Measurements from ENCODE around the gene POLN. TPM values are rescaled to one million over a fixed set of nuclear protein-coding genes. Genes with fewer than 3 reads are reported as not detected.
"Not testable (repeated sequence)": the region's sequence is repeated elsewhere in the genome, so short reads cannot be mapped to it uniquely, and the experiment has no call there.

The POLN gene
- total and polyA plus RNA-seq, 2 experiments from 2014 or later = 1.7 to 2.0 TPM

DNA sequence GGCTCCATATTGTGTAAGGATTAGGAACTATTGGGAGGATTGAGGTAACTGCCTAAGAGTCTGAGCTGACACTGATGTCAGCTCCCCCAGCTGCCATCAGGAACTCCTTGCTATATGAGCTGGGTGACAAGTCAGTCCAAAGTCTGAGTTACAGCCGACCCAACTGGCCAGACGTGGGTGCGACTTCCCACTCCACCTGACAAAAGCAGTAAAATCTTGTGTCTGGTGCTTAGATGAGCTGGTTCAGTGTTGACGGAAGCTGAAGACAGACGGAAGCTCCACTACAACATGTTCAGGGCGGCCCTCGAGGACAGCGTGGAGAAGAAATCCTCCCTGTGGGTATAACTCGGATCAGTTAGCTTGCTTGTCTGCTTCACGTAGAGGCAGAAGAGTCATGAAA, 205.6 kb downstream of the POLN start:
- Histone ChIP-seq H3K27ac (peak overlapping the region; percentile 87), H3K27me3 (peaks cover 23% of the 10 kb centered on the region), H2AFZ (no peak overlapping the region), H3K4me1 (ENCODE audit: insufficient read depth) (peaks cover 8% of the 10 kb centered on the region), H3K36me3 (replicated peaks; ENCODE audit: insufficient read depth, low read depth) (no peaks in the 10 kb centered on the region), H3K79me2 (no peaks in the 10 kb centered on the region), H4K20me1 (ENCODE audit: insufficient read depth, poor library complexity, severe bottlenecking) (no peaks in the 10 kb centered on the region), H3K4me3 (no peak overlapping the region), H3K9me2 (replicated peaks; ENCODE audit: insufficient read depth) (no peaks in the 10 kb centered on the region), H3K9me3 (ENCODE audit: low read depth) (no peaks in the 10 kb centered on the region), H3K4me2 (no peak overlapping the region)
- WGBS (ENCODE audit: low lambda C conversion rate, missing lambda C conversion rate) = 72% methylated on average over 10 of the region's 10 CpGs
- no peak for TF ChIP-seq EZH2phosphoT487 (IDR thresholded peaks at IDR 0.05; ENCODE audit: low read depth, severe bottlenecking, unreplicated experiment)
- peak; percentile 62 for DNase-seq (ENCODE audit: low spot score)

DNA sequence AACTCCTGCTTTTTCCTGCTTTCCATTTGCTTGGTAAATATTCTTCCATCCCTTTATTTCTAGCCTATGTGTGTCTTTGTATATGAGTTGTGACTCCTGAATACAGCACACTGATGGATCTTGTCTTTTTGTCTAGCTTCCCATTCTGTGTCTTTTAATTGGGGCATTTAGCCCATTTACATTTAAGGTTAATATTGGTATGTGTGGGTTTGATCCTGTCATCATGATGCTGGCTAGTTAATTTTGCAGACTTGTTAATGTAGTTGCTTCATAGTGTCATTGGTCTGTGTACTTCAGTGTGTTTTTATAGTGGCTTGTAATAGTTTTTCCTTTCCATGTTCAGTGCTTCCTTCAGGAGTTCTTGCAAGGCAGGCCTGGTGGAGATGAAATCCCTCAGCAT, 210.8 kb downstream of the POLN start:
- not testable (repeated sequence) for H4K20me1 ChIP-seq (ENCODE audit: insufficient read depth, poor library complexity, severe bottlenecking); H3K79me2 ChIP-seq; H3K27ac ChIP-seq; H3K4me2 ChIP-seq; DNase-seq (ENCODE audit: low spot score); H3K4me3 ChIP-seq; H2AFZ ChIP-seq; H3K36me3 ChIP-seq (replicated peaks; ENCODE audit: insufficient read depth, low read depth); H3K4me1 ChIP-seq (ENCODE audit: insufficient read depth); H3K27me3 ChIP-seq; H3K9me3 ChIP-seq (ENCODE audit: low read depth); H3K9me2 ChIP-seq (replicated peaks; ENCODE audit: insufficient read depth)

DNA sequence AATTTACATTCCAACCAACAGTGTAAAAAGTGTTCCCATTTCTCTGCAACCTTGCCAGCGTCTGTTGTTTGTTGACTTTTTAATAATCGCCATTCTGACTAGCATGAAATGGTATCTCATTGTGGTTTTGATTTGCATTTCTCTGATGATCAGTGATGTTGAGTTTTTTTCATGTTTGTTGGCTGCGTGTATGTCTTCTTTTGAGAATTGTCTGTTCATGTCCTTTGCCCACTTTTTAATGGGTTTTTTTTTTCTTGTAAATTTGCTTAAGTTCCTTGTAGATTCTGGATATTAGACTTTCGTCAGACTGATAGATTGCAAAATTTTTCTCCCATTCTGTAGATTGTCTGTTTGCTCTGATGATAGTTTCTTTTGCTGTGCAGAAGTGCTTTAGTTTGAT, 214.8 kb downstream of the POLN start:
- not testable (repeated sequence) for H4K20me1 ChIP-seq (ENCODE audit: insufficient read depth, poor library complexity, severe bottlenecking); H2AFZ ChIP-seq; DNase-seq (ENCODE audit: low spot score); H3K27ac ChIP-seq; H3K4me3 ChIP-seq; H3K79me2 ChIP-seq; H3K4me2 ChIP-seq; H3K27me3 ChIP-seq; H3K9me3 ChIP-seq (ENCODE audit: low read depth); H3K36me3 ChIP-seq (replicated peaks; ENCODE audit: insufficient read depth, low read depth); H3K9me2 ChIP-seq (replicated peaks; ENCODE audit: insufficient read depth); H3K4me1 ChIP-seq (ENCODE audit: insufficient read depth)
- WGBS (ENCODE audit: low lambda C conversion rate, missing lambda C conversion rate) = 85% methylated on average over 4 of the region's 4 CpGs

DNA sequence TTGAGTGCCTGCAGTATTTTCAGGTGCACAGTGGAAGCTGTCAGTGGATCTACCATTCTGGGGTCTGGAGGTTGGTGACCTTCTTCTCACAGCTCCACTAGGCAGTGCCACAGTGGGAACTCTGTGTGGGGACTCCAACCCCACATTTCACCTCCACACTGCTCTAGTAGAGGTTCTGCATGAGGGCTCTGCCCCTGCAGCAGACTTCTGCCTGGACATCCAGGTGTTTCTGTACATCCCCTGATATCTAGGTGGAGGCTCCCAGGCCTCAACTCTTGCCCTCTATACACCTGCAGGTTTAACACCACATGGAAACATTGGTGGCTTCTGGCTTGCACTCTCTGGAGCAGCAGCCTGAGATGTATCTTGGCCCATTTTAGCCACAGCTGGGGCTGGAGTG, 216.1 kb downstream of the POLN start:
- Histone ChIP-seq H3K4me1 (ENCODE audit: insufficient read depth) (peaks cover 13% of the 10 kb centered on the region), H4K20me1 (ENCODE audit: insufficient read depth, poor library complexity, severe bottlenecking) (no peaks in the 10 kb centered on the region), H3K27me3 (no peaks in the 10 kb centered on the region), H3K9me2 (replicated peaks; ENCODE audit: insufficient read depth) (no peaks in the 10 kb centered on the region), H3K36me3 (replicated peaks; ENCODE audit: insufficient read depth, low read depth) (no peaks in the 10 kb centered on the region), H2AFZ (no peak overlapping the region), H3K4me3 (no peak overlapping the region), H3K4me2 (no peak overlapping the region), H3K79me2 (no peaks in the 10 kb centered on the region), H3K9me3 (ENCODE audit: low read depth) (no peaks in the 10 kb centered on the region), H3K27ac (no peak overlapping the region)
- TF ChIP-seq EZH2 (IDR thresholded peaks at IDR 0.05; ENCODE audit: borderline replicate concordance) = no peak
- TF ChIP-seq EZH2phosphoT487 (IDR thresholded peaks at IDR 0.05; ENCODE audit: low read depth, severe bottlenecking, unreplicated experiment) = no peak
- TF ChIP-seq, protein P1, sequence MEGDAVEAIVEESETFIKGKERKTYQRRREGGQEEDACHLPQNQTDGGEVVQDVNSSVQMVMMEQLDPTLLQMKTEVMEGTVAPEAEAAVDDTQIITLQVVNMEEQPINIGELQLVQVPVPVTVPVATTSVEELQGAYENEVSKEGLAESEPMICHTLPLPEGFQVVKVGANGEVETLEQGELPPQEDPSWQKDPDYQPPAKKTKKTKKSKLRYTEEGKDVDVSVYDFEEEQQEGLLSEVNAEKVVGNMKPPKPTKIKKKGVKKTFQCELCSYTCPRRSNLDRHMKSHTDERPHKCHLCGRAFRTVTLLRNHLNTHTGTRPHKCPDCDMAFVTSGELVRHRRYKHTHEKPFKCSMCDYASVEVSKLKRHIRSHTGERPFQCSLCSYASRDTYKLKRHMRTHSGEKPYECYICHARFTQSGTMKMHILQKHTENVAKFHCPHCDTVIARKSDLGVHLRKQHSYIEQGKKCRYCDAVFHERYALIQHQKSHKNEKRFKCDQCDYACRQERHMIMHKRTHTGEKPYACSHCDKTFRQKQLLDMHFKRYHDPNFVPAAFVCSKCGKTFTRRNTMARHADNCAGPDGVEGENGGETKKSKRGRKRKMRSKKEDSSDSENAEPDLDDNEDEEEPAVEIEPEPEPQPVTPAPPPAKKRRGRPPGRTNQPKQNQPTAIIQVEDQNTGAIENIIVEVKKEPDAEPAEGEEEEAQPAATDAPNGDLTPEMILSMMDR (IDR thresholded peaks at IDR 0.05; ENCODE audit: poor library complexity) = no peak
- DNase-seq (ENCODE audit: low spot score) = no peak

DNA sequence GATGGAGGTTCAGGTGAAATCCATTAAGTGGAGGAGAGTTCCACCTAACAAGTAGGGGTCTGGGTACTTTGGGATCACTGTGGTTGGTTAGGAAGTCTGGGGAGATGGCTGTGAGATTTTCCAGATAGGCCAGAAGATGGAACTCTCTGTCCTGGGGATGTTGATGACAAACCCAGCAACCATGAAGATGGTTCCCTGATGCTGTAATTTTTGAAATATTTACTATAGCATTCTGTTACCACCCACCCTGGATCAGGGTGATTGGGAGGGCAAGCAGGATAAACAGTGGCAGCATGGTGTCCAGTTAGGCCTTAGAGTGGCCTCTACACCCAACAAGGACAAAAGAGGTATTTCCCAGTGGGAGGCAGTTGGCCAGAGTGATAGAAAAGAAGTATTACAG, 217.2 kb downstream of the POLN start:
- Histone ChIP-seq H2AFZ (no peak overlapping the region), H3K4me1 (ENCODE audit: insufficient read depth) (peaks cover 14% of the 10 kb centered on the region), H3K36me3 (replicated peaks; ENCODE audit: insufficient read depth, low read depth) (no peaks in the 10 kb centered on the region), H4K20me1 (ENCODE audit: insufficient read depth, poor library complexity, severe bottlenecking) (no peaks in the 10 kb centered on the region), H3K9me2 (replicated peaks; ENCODE audit: insufficient read depth) (no peaks in the 10 kb centered on the region), H3K4me3 (no peak overlapping the region), H3K27me3 (no peaks in the 10 kb centered on the region), H3K9me3 (ENCODE audit: low read depth) (no peaks in the 10 kb centered on the region), H3K79me2 (no peaks in the 10 kb centered on the region), H3K27ac (no peak overlapping the region), H3K4me2 (no peak overlapping the region)
- TF ChIP-seq EZH2phosphoT487 (IDR thresholded peaks at IDR 0.05; ENCODE audit: low read depth, severe bottlenecking, unreplicated experiment) = no peak
- TF ChIP-seq EZH2 (IDR thresholded peaks at IDR 0.05; ENCODE audit: borderline replicate concordance) = no peak
- TF ChIP-seq, protein P1 (IDR thresholded peaks at IDR 0.05; ENCODE audit: poor library complexity) = no peak
- no peak for DNase-seq (ENCODE audit: low spot score)

Small RNA genes within 50 kb of the gene (small RNA-seq; reads per million reads assigned to genes)
- gene COX6B1P5 = not detected

Other genes with a start within 250 kb of the POLN start
- gene NELFA, start 233.1 kb downstream of the POLN start, total RNA-seq = 10.8 and 21.4 TPM in 2 replicates
- gene NELFA, start 233.1 kb downstream of the POLN start, polyA plus RNA-seq = 35.9 and 46.2 TPM in 2 replicates
- 0.68 and 2.7 TPM in 2 replicates for gene NAT8L, start 182.8 kb downstream of the POLN start, total RNA-seq
- gene NAT8L, start 182.8 kb downstream of the POLN start, polyA plus RNA-seq = 1.5 TPM in 2 replicates
- 9.8 and 13.4 TPM in 2 replicates for gene HAUS3, start within 50 bp of the POLN start, total RNA-seq
- 7.1 and 10.7 TPM in 2 replicates for gene HAUS3, start within 50 bp of the POLN start, polyA plus RNA-seq
- 53.7 and 56.7 TPM in 2 replicates for gene MXD4, start 20.0 kb upstream of the POLN start, total RNA-seq
- gene MXD4, start 20.0 kb upstream of the POLN start, polyA plus RNA-seq = 127 and 131 TPM in 2 replicates
- gene ZFYVE28, start 176.5 kb upstream of the POLN start, total RNA-seq = 0.60 and 2.2 TPM in 2 replicates
- gene ZFYVE28, start 176.5 kb upstream of the POLN start, polyA plus RNA-seq = 3.1 and 3.4 TPM in 2 replicates
- 0.04 TPM in 1 of 2 replicates, not detected in the other for gene CFAP99, start 176.8 kb upstream of the POLN start, total RNA-seq
- 0.09 TPM in 1 of 2 replicates, not detected in the other for gene CFAP99, start 176.8 kb upstream of the POLN start, polyA plus RNA-seq
- gene RNF4, start 227.0 kb upstream of the POLN start, total RNA-seq = 48.2 and 50.3 TPM in 2 replicates
- 42.4 and 50.8 TPM in 2 replicates for gene RNF4, start 227.0 kb upstream of the POLN start, polyA plus RNA-seq